ENCODE measurements around the gene DMRT1.

Gene DMRT1

GRCh38 chr9:928363-929042 is 87.0 kb downstream of the DMRT1 start:
- TF ChIP-seq ZNF639 (tag by site-specific recombination; IDR thresholded peaks at IDR 0.05) (no peak), ZNF610 (tag by site-specific recombination; IDR thresholded peaks at IDR 0.05; ENCODE audit: borderline replicate concordance) (no peak), ZNF169 (tag by site-specific recombination; IDR thresholded peaks at IDR 0.05) (no peak), PATZ1 (tag by site-specific recombination; IDR thresholded peaks at IDR 0.05) (no peak), HIC1 (tag by site-specific recombination; IDR thresholded peaks at IDR 0.05) (no peak), ZNF416 (tag by site-specific recombination; IDR thresholded peaks at IDR 0.05) (no peak), ZNF529 (tag by site-specific recombination; IDR thresholded peaks at IDR 0.05; ENCODE audit: insufficient replicate concordance) (no peak), ZNF596 (tag by site-specific recombination; IDR thresholded peaks at IDR 0.05) (no peak), ZNF544 (tag by site-specific recombination; IDR thresholded peaks at IDR 0.05) (no peak), OSR2 (tag by site-specific recombination; IDR thresholded peaks at IDR 0.05) (no peak), ZNF701 (tag by site-specific recombination; IDR thresholded peaks at IDR 0.05) (no peak), ZNF155 (tag by site-specific recombination; IDR thresholded peaks at IDR 0.05) (no peak), SP3 (tag by site-specific recombination; IDR thresholded peaks at IDR 0.05) (no peak), ZNF426 (tag by site-specific recombination; IDR thresholded peaks at IDR 0.05) (no peak), TSHZ1 (tag by site-specific recombination; IDR thresholded peaks at IDR 0.05; ENCODE audit: borderline replicate concordance) (no peak), ZNF555 (tag by site-specific recombination; conservative IDR thresholded peaks at IDR 0.05) (no peak)
- TF ChIP-seq, protein P1, sequence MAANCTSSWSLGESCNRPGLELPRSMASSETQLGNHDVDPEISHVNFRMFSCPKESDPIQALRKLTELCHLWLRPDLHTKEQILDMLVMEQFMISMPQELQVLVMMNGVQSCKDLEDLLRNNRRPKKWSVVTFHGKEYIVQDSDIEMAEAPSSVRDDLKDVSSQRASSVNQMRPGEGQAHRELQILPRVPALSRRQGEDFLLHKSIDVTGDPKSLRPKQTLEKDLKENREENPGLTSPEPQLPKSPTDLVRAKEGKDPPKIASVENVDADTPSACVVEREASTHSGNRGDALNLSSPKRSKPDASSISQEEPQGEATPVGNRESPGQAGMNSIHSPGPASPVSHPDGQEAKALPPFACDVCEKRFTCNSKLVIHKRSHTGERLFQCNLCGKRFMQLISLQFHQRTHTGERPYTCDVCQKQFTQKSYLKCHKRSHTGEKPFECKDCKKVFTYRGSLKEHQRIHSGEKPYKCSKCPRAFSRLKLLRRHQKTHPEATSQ (tag by site-specific recombination; IDR thresholded peaks at IDR 0.05) = no peak
- TF ChIP-seq, protein P2, sequence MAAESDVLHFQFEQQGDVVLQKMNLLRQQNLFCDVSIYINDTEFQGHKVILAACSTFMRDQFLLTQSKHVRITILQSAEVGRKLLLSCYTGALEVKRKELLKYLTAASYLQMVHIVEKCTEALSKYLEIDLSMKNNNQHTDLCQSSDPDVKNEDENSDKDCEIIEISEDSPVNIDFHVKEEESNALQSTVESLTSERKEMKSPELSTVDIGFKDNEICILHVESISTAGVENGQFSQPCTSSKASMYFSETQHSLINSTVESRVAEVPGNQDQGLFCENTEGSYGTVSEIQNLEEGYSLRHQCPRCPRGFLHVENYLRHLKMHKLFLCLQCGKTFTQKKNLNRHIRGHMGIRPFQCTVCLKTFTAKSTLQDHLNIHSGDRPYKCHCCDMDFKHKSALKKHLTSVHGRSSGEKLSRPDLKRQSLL (tag by site-specific recombination; IDR thresholded peaks at IDR 0.05) = no peak
- POLR2A ChIA-PET = interaction anchor here (1.5 kb wide), 1 partner anchor 48 kb away, joined by 5 read pairs; the partner anchor contains the start of gene DMRT3
- CTCF ChIA-PET = interaction anchor here (0.6 to 3.1 kb wide), 19 partner anchors 10 to 224 kb away, joined by 3 to 29 read pairs (median 4); no protein-coding TSS in a partner anchor

More at GRCh38 chr9:928363-929042, 87.0 kb downstream of the DMRT1 start:
- H3K4me3 ChIP-seq (ENCODE audit: low read depth, low read length) = no peak overlapping the region
- H3K9me3 ChIP-seq (ENCODE audit: control insufficient read depth, insufficient read depth, low read depth, low read length) = no peaks in the 10 kb centered on the region
- H3K4me1 ChIP-seq (ENCODE audit: control insufficient read depth, insufficient read depth, low read length) = no peaks in the 10 kb centered on the region
- H3K36me3 ChIP-seq (ENCODE audit: control insufficient read depth in 2 of 2, insufficient read depth in 1 of 2, low read length in 2 of 2) = no peaks in the 10 kb centered on the region
- no peak overlapping the region for H3K27ac ChIP-seq (ENCODE audit: extremely low read depth, low read depth, low read length)

Data from HEK293 (cell line).